Left renal cortex interstitium (tissue), 4 donors: ENCODE results near the gene ZNF346. TPM values are rescaled to one million over a fixed set of nuclear protein-coding genes. Genes with fewer than 3 reads are reported as not detected.
A peak's percentile ranks its signal among the peaks of the same experiment; 100 is the strongest.

ENCODE experiments used
- DNase-seq, 4 donors: peaks; one replicate each; pipeline ENCODE4 v3.0.0-alpha.2; 2013; ENCODE audit warnings: low read depth in 4 of 4, low spot score in 2 of 4, missing footprints in 1 of 4
- polyA plus RNA-seq, 4 donors: library from polyadenylated mRNA; unstranded; fragments of 120-200 nt; gene quantifications; one replicate each; pipeline ENCODE4 v1.2.1, GENCODE V29; 2013; ENCODE audit not compliant: insufficient read length in 4 of 4

ZNF346 gene
- polyA plus RNA-seq, 4 donors, result 19.6 to 30.4 (median 24.7) TPM

DNA sequence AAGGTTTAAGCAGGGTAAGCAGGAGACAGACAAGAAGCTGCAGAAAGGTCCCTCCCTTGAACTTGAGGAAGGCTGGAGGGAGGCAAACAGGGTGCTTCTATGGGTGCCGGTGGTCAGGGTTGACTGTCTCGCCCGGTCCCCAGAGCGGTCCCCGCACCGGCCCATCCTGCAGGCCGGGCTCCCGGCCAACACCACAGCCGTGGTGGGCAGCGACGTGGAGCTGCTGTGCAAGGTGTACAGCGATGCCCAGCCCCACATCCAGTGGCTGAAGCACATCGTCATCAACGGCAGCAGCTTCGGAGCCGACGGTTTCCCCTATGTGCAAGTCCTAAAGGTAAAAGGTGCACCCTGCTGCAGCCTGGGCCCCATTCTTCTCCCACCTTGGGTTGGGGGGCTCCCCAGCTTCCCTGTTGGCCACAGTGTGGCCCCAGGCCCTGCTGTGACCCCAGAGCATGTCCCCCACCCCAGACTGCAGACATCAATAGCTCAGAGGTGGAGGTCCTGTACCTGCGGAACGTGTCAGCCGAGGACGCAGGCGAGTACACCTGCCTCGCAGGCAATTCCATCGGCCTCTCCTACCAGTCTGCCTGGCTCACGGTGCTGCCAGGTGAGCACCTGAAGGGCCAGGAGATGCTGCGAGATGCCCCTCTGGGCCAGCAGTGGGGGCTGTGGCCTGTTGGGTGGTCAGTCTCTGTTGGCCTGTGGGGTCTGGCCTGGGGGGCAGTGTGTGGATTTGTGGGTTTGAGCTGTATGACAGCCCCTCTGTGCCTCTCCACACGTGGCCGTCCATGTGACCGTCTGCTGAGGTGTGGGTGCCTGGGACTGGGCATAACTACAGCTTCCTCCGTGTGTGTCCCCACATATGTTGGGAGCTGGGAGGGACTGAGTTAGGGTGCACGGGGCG lies 69.9 kb downstream of the ZNF346 start:
- DNase-seq, result no peak

- no peak for DNase-seq
Observed at GRCh38 chr5:177093082-177093712, 70.7 kb downstream of the ZNF346 start.

- DNase-seq, result no peak
Observed at GRCh38 chr5:177093803-177094202, 71.3 kb downstream of the ZNF346 start.

GRCh38 chr5:177094224-177095087 lies 72.0 kb downstream of the ZNF346 start:
- DNase-seq, result peak in 1 of 4 donors; percentile 65

GRCh38 chr5:177095088-177095669 lies 72.7 kb downstream of the ZNF346 start:
- no peak for DNase-seq

- DNase-seq, result no peak
Observed at GRCh38 chr5:177096162-177097015, 73.9 kb downstream of the ZNF346 start.

GRCh38 chr5:177097016-177097985 lies 74.8 kb downstream of the ZNF346 start:
- no peak for DNase-seq

- no peak for DNase-seq
Observed at GRCh38 chr5:177098120-177098469, 75.6 kb downstream of the ZNF346 start.

- DNase-seq, result no peak
Observed at GRCh38 chr5:177098470-177099141, 76.1 kb downstream of the ZNF346 start.

DNA sequence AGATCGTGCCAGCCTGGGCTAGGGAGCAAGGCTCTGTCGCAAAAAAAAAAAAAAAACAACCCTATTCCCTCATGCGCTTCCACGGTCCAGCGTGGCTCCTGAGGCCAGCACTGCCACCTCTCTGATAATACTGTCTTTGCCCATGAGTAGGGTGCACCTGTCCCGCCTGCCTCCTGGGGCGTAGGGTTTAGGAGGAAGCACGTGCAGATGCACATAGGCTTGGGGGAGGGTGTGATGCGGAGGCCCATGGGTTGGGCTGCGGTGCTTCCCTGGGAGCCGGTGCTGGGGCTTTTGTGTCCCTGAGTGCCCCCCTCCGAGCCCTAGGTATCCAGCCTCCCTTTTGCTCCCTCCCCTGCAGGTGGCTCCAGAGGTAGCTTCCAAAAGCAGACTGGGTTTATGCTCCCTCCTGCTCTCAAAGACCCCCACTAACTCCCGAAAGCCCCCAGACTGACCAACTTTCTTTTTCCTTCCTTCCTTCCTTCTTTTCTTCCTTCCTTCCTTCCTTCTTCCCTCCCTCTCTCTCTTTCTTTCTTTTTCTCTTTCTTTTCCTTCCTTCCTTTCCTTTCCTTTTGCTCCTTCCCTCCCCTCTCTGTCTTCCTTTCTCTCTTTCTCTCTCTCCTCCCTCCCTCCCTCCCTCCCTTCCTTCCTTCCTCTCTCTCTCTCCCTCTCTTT lies 77.1 kb downstream of the ZNF346 start:
- no peak for DNase-seq

DNA sequence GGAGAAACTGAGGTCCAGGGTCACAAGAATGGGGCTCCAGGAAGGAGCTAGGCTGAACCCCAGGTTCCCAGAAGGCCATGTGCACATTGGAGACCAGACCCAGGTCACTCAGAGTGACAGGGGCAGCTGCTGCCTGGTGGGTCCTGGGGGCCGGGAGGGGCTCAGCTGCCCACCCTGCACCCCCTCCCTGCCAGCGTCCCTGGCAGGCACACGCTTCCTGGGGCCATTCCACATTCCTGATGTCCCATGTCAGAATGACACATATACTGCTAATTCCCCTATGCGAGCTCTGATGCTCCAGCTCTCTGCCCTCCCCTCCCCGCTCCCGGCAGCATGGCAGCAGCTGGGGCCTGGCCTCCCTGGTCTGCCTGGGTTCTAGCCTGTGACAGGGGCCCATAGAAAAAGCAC lies 78.2 kb downstream of the ZNF346 start:
- no peak for DNase-seq

DNA sequence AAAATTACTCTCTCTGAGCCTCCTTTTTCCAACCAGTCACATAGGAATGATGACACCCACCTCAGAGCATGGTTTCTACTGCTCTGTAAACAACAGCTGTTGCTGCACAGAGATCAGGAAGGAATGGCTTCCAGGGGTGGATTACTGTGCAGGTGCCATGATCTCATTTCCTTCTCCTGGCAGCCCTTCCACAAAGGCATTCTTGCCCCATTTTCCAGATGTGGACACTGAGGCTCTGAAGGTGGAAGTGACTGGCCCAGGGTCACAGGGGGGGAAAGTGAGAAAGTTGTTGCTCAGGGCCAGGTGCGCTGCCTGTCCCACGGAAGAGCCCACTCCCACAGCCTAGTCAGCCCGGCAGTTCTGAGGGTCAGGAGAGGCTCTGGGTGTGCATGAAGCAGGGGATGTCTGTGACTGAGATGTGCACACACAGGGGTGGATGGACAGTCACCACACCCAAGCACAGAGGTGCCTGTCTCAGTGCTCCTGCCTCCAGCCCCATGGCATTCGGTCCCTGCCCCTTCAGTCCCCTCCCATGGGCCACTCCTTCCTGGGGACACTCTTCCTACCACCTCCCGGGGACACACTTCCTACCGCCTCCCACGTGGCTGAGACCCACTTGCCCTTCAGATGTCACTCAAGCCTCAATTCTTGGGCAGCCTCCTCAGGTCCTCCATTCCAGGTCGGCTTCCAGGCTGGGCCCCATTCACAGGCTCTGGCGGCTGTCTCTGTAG lies 81.2 kb downstream of the ZNF346 start:
- DNase-seq, result no peak

GRCh38 chr5:177105691-177106476 lies 83.4 kb downstream of the ZNF346 start:
- no peak for DNase-seq

GRCh38 chr5:177107159-177107558 lies 84.7 kb downstream of the ZNF346 start:
- DNase-seq, result no peak

DNA sequence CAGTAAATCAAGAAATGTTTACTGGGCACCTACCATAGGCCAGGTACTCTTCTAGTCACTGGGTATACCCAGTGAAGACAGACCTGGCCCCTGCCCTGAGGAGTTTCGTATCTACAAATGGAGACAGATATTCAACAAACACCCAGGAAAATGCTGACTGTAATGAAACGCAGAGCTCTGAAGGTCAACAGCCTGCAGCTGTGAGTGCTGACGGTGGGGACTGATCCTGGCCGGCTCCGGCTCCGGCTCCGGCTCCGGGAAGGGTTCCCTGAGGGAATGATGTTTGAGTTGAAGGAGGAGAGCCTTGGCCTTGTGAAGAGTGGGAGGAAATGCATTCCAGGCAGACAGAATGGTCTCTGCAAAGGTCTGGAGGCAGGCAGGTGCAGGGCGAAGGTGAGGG lies 87.3 kb downstream of the ZNF346 start:
- no peak for DNase-seq
